ENCODE measurements around the gene TNFRSF13B.
"Not testable (repeated sequence)": the region's sequence is repeated elsewhere in the genome, so short reads cannot be mapped to it uniquely, and the experiment has no call there.

Gene TNFRSF13B

DNA sequence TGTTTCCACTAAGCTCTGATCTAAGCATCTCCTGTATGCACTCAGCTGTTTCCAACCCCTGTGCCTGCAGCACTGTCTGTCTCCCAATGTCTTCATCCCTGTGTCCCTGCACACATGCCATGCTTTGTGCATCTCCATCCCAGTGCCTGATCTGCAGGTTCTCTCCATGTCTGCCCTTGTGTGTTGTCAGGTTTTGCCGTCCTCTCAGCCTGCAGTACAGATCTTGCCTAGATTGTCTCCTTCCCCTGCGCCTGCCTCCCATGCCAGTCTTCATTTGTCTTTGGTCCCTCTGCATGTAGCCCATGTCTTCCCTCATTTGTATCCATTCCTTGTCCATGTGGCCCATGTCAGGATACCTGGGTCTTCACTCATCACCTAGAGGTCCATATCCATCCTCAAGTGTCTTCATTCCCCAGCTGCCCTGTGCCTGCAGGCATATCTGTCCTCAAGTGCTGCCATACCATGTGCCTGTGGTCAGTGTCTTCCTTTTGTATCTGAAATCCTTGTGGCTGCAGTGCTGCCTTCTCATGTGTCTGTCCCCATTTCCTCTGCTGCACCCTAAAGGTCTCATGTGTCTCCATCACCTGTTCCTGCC, 71.5 kb downstream of the TNFRSF13B start:
- TF ChIP-seq CTCF (IDR thresholded peaks at IDR 0.05; ENCODE audit: low read length, missing control alignments) = no peak
- no peak for DNase-seq (ENCODE audit: low read depth)
- no peak overlapping the region for H3K4me3 ChIP-seq (replicated peaks; ENCODE audit: low read depth, low read length)

DNA sequence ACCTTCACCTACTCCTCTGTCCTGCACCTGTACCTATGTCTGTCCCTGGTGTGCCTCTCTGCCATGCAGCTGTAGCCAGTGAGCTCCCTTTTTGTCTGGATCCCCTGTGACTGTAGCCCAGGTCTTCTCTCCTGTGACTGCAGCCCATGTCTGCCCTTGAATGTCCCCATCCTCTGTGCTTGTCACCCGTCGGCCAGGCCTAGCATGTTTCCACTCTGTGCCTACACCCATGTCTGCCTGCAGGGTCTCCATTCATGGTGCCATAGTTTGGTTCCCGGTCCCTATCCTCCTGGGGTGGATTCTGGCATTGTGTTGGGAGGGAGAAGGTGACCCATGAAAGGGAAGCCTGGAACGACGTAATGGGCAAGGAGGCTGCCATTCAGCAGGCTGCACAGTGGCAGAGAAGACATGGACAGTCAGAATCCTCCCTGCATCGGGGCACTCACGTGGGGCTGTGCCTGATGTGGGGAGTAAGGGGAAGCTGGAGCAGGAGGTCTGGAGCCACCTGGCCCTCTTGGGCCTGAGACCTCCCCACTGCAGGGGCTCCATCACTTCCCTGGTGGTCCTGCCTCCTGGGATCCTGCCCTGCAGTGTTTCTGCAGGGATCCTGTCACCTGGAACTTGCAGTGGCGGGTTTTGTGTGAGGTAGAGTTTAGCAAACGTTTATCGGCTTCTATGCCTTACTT, 74.6 kb downstream of the TNFRSF13B start:
- DNase-seq (ENCODE audit: low read depth) = not testable (repeated sequence)

DNA sequence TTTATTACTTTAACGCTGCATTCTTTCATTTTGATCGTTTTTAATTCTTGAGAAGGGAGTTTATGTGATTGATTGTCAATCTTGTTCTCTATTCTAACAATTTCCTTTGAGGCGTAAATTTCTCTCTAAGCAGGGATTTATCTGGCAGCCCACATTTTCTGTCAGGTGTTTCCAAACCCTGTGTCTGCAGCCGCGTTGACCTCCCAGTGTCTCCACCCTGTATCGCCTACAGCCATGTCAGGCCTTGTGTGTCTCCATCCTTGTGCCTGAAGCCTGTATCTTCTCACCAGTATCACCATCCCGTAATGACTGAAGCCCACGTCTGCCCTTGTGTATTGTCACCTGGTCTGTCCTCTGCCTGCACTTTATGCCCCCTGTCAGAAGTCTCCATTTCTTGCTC, 75.7 kb downstream of the TNFRSF13B start:
- not testable (repeated sequence) for DNase-seq (ENCODE audit: low read depth); H3K4me3 ChIP-seq (replicated peaks; ENCODE audit: low read depth, low read length)

More for the DNA sequence above, 74.6 kb downstream of the TNFRSF13B start:
- not testable (repeated sequence) for H3K4me3 ChIP-seq (replicated peaks; ENCODE audit: low read depth, low read length)

DNA sequence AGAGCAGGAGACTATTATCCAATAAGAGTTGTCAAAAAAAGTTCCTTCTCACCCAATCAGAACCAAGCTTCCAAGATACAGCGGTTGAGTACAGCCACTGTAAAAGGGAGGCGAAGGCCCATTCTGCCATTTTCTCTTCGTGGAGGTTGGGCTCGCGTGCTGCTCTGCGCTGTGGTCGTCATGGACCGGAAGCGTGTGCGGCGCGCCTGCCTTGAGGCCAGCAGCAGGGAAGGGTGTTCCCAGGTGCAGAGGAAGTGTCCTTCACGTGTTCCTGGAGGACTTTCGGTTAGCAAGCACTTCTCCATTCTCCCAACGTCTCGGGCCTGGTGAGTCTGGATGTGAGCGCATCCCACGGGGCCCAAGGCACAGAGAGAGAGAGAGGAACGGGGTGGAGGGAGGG, 78.4 kb downstream of the TNFRSF13B start:
- not testable (repeated sequence) for H3K4me3 ChIP-seq (replicated peaks; ENCODE audit: low read depth, low read length); DNase-seq (ENCODE audit: low read depth)

DNA sequence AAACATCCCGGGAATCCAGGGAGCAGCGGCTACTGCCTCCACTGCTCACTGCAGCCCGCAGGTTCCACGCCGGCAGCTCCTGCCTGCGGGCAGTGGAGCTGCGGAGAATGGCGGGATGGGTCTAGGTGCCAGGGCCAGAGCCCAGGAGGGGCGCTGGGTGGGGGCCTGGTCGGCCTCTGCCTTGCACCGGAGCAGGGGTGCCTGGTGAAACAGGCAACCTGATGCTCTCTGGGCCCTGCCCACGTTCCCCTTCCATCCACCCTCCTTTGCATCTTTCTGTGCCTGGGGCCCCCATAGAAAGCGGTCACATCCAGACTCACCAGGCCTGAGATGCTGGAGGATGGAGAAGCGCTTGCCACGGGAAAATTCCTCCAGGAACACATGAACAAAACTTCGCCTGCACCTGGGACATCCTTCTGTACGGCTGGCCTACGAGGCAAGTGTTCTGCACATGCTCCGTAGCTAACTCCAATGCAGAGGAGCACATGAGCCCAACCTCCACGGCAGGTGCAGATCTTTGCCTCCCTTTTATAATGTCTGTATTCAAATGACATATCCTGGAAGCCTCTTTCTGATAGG, 79.0 kb downstream of the TNFRSF13B start:
- not testable (repeated sequence) for H3K4me3 ChIP-seq (replicated peaks; ENCODE audit: low read depth, low read length); DNase-seq (ENCODE audit: low read depth)

- DNase-seq (ENCODE audit: low read depth) = no peak
- TF ChIP-seq CTCF (IDR thresholded peaks at IDR 0.05; ENCODE audit: low read length, missing control alignments) = no peak
- H3K4me3 ChIP-seq (replicated peaks; ENCODE audit: low read depth, low read length) = no peak overlapping the region
Measured at GRCh38 chr17:16889088-16889465, 82.8 kb downstream of the TNFRSF13B start.

Measured in fibroblast of pulmonary artery (primary cell).